Liver (tissue), 9 donors: Measurements from ENCODE around the gene HOXA3. TPM values are rescaled to one million over a fixed set of nuclear protein-coding genes. Genes with fewer than 3 reads are reported as not detected.

ENCODE experiments used
- DNase-seq: peaks from one replicate; pipeline ENCODE4 v3.0.0-alpha.2; 2017; ENCODE audit warnings: low spot score
- H3K27ac ChIP-seq, 2 donors: one replicate each; pipeline ENCODE4 v1.7.0; 2013; ENCODE audit warnings: inconsistent platforms in 2 of 2, low read length in 2 of 2, control low read depth in 1 of 2, low read depth in 1 of 2, mild to moderate bottlenecking in 1 of 2
- H3K27me3 ChIP-seq, 4 donors: one replicate each; pipeline versions ENCODE4 v1.6.1 to v1.7.0; 2013; ENCODE audit warnings: low read length in 3 of 4, inconsistent platforms in 1 of 4, mild to moderate bottlenecking in 1 of 4, moderate library complexity in 1 of 4; ENCODE audit not compliant: control insufficient read depth in 4 of 4, insufficient read depth in 4 of 4
- H3K36me3 ChIP-seq, 4 donors: one replicate each; pipeline versions ENCODE4 v1.6.1 to v1.7.0; 2013; ENCODE audit warnings: low read length in 3 of 4, mild to moderate bottlenecking in 3 of 4, low read depth in 1 of 4, moderate library complexity in 1 of 4; ENCODE audit not compliant: control insufficient read depth in 4 of 4, insufficient read depth in 3 of 4
- H3K4me1 ChIP-seq, 4 donors: one replicate each; pipeline versions ENCODE4 v1.6.1 to v1.7.0; 2013; ENCODE audit warnings: low read length in 3 of 4, mild to moderate bottlenecking in 3 of 4, moderate library complexity in 1 of 4; ENCODE audit not compliant: control insufficient read depth in 4 of 4, insufficient read depth in 4 of 4
- H3K4me3 ChIP-seq, 3 donors: one replicate each; pipeline versions ENCODE4 v1.6.1 to v1.7.0; 2013; ENCODE audit warnings: low read length in 3 of 3, control low read depth in 1 of 3, low read depth in 1 of 3, mild to moderate bottlenecking in 1 of 3
- H3K9ac ChIP-seq, 2 donors: one replicate each; pipeline ENCODE4 v1.7.0; 2013; ENCODE audit warnings: low read length in 2 of 2, mild to moderate bottlenecking in 2 of 2, moderate library complexity in 2 of 2, control low read depth in 1 of 2, low read depth in 1 of 2
- H3K9me3 ChIP-seq, 4 donors: one replicate each; pipeline versions ENCODE4 v1.6.1 to v1.7.0; 2013; ENCODE audit warnings: low read length in 3 of 4; ENCODE audit not compliant: control insufficient read depth in 4 of 4
- FOXA1 ChIP-seq: IDR thresholded peaks from 2 replicates; pipeline ENCODE4 v1.6.1; 2016; ENCODE audit warnings: antibody characterized with exemption
- FOXA2 ChIP-seq: IDR thresholded peaks from 2 replicates; pipeline ENCODE4 v1.6.1; 2016; ENCODE audit warnings: antibody characterized with exemption
- GABPA ChIP-seq, 2 donors: IDR thresholded peaks in 1 of 2; conservative IDR thresholded peaks in 1 of 2; 2 replicates each; pipeline ENCODE4 v1.6.1; 2016; ENCODE audit warnings: antibody characterized with exemption in 2 of 2, mild to moderate bottlenecking in 1 of 2, moderate library complexity in 1 of 2
- HNF4A ChIP-seq, 2 donors: conservative IDR thresholded peaks; 2 replicates each; pipeline ENCODE4 v1.6.1; 2016; ENCODE audit warnings: antibody characterized with exemption in 2 of 2, mild to moderate bottlenecking in 2 of 2
- HNF4G ChIP-seq: IDR thresholded peaks from 2 replicates; pipeline ENCODE4 v1.6.1; 2016; ENCODE audit warnings: antibody characterized with exemption
- JUND ChIP-seq, 2 donors: IDR thresholded peaks; 2 replicates each; pipeline ENCODE4 v1.6.1; 2016; ENCODE audit warnings: antibody characterized with exemption in 2 of 2
- RAD21 ChIP-seq, 2 donors: IDR thresholded peaks; 2 replicates each; pipeline ENCODE4 v1.6.1; 2016; ENCODE audit warnings: antibody characterized with exemption in 2 of 2, mild to moderate bottlenecking in 2 of 2
- RXRA ChIP-seq, 2 donors: IDR thresholded peaks; 2 replicates each; pipeline ENCODE4 v1.6.1; 2017 to 2018; ENCODE audit warnings: antibody characterized with exemption in 2 of 2, mild to moderate bottlenecking in 1 of 2
- SP1 ChIP-seq: IDR thresholded peaks from 2 replicates; pipeline ENCODE4 v1.6.1; 2018; ENCODE audit warnings: antibody characterized with exemption, mild to moderate bottlenecking
- TAF1 ChIP-seq: conservative IDR thresholded peaks from 2 replicates; pipeline ENCODE4 v1.6.1; 2016; ENCODE audit warnings: antibody characterized with exemption, mild to moderate bottlenecking
- YY1 ChIP-seq: IDR thresholded peaks from 2 replicates; pipeline ENCODE4 v1.6.1; 2016; ENCODE audit warnings: antibody characterized with exemption, mild to moderate bottlenecking
- WGBS: extraction: QIAGEN DNeasy Blood & Tissue Kit; methylation state at CpG from one replicate; pipeline ENCODE4 v1.1.7; 2013; 5-methylcytosine and 5-hydroxymethylcytosine counted together
- polyA plus RNA-seq, 2 donors: library from polyadenylated mRNA; stranded (reverse) in 1 of 2; unstranded in 1 of 2; fragments of 200-250 nt in 1 of 2; fragments of >200 nt in 1 of 2; fragmentation: Nextera tagmentation in 1 of 2; extraction: Ambion mirVana in 1 of 2; gene quantifications; one replicate each; pipeline versions ENCODE4 v1.2.1 to v1.2.3, GENCODE V29; 2013 to 2015
- total RNA-seq, 2 donors: library from RNA; depleted of rRNA; stranded (reverse); fragments of >200 nt; gene quantifications; one replicate each; pipeline ENCODE4 v1.2.3, GENCODE V29; 2014
- TF ChIP-seq, protein P1 (sequence below): IDR thresholded peaks from 2 replicates; pipeline ENCODE4 v1.6.1; 2016; ENCODE audit warnings: antibody characterized with exemption
- TF ChIP-seq, protein P2 (sequence below): IDR thresholded peaks from 2 replicates; pipeline ENCODE4 v1.6.1; 2016; ENCODE audit warnings: antibody characterized with exemption
- TF ChIP-seq, protein P3 (sequence below): IDR thresholded peaks from 2 replicates; pipeline ENCODE4 v1.6.1; 2016; ENCODE audit warnings: antibody characterized with exemption, mild to moderate bottlenecking
- TF ChIP-seq, protein P4 (sequence below): fragments of 150-350 bp; IDR thresholded peaks from 2 replicates; pipeline ENCODE4 v1.5.1; 2017; ENCODE audit warnings: improper control_type of control experiment, low read depth, low read length; ENCODE audit not compliant: missing input control
- donor health status: healthy.
- donor health status: healthy.
- donor health status: healthy.
- donor health status: healthy.
- donor health status: healthy.

The HOXA3 gene
- total and polyA plus RNA-seq, 4 donors, result 0.11 to 0.28 (median 0.20) TPM

DNA sequence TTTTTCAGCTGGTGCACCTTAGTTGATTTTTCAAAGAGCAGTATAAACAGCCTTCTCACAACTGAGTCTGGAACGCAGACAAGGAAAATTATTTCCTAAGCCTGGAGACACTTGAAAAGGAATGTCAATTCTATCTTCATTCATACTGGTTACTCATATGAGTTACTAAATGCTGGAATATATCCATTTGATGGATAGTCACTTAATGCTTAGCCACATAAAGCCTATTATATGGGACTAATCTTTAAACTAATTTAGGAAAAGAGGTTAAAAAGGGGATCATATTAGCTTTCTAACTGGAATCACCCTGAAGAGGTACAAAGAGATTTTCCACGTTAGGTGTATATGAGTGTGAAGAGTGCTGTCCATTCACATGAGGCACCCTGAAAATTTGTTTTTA is 20.2 kb downstream of the HOXA3 start:
- Histone ChIP-seq H3K9me3 (peaks cover 0 to 2% (median 0%) of the 10 kb centered on the region in 4 donors), H3K27ac (no peak overlapping the region), H3K27me3 (peaks cover 0 to 19% (median 8%) of the 10 kb centered on the region in 4 donors), H3K9ac (no peak overlapping the region), H3K36me3 (no peaks in the 10 kb centered on the region), H3K4me3 (no peak overlapping the region), H3K4me1 (peaks cover 0 to 9% (median 1%) of the 10 kb centered on the region in 4 donors)
- DNase-seq, result no peak
- WGBS, result 30% methylated on average over 2 of the region's 2 CpGs
- TF ChIP-seq RAD21 (IDR thresholded peaks at IDR 0.05) (no peak), HNF4G (no peak), YY1 (no peak), HNF4A (conservative IDR thresholded peaks at IDR 0.05) (no peak), FOXA1 (no peak), RXRA (IDR thresholded peaks at IDR 0.05) (no peak), FOXA2 (no peak), SP1 (no peak), GABPA (IDR thresholded peaks at IDR 0.05 in 1 of 2, conservative IDR thresholded peaks at IDR 0.05 in 1 of 2) (no peak), TAF1 (no peak)
- TF ChIP-seq, protein P1, sequence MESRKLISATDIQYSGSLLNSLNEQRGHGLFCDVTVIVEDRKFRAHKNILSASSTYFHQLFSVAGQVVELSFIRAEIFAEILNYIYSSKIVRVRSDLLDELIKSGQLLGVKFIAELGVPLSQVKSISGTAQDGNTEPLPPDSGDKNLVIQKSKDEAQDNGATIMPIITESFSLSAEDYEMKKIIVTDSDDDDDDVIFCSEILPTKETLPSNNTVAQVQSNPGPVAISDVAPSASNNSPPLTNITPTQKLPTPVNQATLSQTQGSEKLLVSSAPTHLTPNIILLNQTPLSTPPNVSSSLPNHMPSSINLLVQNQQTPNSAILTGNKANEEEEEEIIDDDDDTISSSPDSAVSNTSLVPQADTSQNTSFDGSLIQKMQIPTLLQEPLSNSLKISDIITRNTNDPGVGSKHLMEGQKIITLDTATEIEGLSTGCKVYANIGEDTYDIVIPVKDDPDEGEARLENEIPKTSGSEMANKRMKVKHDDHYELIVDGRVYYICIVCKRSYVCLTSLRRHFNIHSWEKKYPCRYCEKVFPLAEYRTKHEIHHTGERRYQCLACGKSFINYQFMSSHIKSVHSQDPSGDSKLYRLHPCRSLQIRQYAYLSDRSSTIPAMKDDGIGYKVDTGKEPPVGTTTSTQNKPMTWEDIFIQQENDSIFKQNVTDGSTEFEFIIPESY, result no peak
- TF ChIP-seq, protein P2, sequence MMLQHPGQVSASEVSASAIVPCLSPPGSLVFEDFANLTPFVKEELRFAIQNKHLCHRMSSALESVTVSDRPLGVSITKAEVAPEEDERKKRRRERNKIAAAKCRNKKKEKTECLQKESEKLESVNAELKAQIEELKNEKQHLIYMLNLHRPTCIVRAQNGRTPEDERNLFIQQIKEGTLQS, result no peak
- TF ChIP-seq, protein P3, sequence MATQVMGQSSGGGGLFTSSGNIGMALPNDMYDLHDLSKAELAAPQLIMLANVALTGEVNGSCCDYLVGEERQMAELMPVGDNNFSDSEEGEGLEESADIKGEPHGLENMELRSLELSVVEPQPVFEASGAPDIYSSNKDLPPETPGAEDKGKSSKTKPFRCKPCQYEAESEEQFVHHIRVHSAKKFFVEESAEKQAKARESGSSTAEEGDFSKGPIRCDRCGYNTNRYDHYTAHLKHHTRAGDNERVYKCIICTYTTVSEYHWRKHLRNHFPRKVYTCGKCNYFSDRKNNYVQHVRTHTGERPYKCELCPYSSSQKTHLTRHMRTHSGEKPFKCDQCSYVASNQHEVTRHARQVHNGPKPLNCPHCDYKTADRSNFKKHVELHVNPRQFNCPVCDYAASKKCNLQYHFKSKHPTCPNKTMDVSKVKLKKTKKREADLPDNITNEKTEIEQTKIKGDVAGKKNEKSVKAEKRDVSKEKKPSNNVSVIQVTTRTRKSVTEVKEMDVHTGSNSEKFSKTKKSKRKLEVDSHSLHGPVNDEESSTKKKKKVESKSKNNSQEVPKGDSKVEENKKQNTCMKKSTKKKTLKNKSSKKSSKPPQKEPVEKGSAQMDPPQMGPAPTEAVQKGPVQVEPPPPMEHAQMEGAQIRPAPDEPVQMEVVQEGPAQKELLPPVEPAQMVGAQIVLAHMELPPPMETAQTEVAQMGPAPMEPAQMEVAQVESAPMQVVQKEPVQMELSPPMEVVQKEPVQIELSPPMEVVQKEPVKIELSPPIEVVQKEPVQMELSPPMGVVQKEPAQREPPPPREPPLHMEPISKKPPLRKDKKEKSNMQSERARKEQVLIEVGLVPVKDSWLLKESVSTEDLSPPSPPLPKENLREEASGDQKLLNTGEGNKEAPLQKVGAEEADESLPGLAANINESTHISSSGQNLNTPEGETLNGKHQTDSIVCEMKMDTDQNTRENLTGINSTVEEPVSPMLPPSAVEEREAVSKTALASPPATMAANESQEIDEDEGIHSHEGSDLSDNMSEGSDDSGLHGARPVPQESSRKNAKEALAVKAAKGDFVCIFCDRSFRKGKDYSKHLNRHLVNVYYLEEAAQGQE, result no peak
- TF ChIP-seq, protein P4, sequence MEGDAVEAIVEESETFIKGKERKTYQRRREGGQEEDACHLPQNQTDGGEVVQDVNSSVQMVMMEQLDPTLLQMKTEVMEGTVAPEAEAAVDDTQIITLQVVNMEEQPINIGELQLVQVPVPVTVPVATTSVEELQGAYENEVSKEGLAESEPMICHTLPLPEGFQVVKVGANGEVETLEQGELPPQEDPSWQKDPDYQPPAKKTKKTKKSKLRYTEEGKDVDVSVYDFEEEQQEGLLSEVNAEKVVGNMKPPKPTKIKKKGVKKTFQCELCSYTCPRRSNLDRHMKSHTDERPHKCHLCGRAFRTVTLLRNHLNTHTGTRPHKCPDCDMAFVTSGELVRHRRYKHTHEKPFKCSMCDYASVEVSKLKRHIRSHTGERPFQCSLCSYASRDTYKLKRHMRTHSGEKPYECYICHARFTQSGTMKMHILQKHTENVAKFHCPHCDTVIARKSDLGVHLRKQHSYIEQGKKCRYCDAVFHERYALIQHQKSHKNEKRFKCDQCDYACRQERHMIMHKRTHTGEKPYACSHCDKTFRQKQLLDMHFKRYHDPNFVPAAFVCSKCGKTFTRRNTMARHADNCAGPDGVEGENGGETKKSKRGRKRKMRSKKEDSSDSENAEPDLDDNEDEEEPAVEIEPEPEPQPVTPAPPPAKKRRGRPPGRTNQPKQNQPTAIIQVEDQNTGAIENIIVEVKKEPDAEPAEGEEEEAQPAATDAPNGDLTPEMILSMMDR, result no peak

DNA sequence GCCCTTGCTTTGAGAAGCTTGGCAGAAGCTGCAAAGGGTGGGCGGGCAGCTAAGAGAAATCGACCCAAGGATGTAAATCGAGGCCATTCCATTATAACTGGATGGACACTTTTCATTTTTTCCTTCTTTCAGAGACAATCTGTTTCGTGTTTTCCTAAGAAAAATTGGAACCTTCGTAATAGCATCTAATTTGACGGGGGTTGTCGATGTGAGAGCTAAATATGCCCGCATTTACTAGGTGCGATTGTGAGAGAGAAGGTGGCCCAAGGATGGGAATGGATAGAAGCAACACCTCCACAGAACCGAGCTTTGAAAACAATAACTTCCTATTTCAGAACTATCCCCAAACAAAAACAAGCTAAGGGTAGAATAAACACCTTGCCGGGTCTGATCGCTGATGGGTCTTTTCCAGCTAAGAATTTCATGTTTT is 21.0 kb downstream of the HOXA3 start:
- Histone ChIP-seq H3K9me3 (peaks cover 0 to 2% (median 0%) of the 10 kb centered on the region in 4 donors), H3K27me3 (peaks cover 0 to 19% (median 9%) of the 10 kb centered on the region in 4 donors), H3K4me3 (peak overlapping the region in 1 of 3 donors; percentile 57), H3K9ac (no peak overlapping the region), H3K27ac (peak overlapping the region; percentile 37 to 52), H3K36me3 (no peaks in the 10 kb centered on the region), H3K4me1 (peaks cover 0 to 9% (median 1%) of the 10 kb centered on the region in 4 donors)
- WGBS, result 26% methylated on average over 12 of the region's 12 CpGs
- TF ChIP-seq JUND (IDR thresholded peaks at IDR 0.05) (no peak), RAD21 (IDR thresholded peaks at IDR 0.05) (no peak), YY1 (no peak), FOXA2 (no peak), HNF4G (no peak)
- TF ChIP-seq, protein P4, result no peak
- DNase-seq, result no peak
